ENCODE results near the gene BCAS4. TPM values are rescaled to one million over a fixed set of nuclear protein-coding genes. Genes with fewer than 3 reads are reported as not detected.
"Not testable (repeated sequence)": the region's sequence is repeated elsewhere in the genome, so short reads cannot be mapped to it uniquely, and the experiment has no call there.

BCAS4 gene
- total RNA-seq, 2 donors from 2014 or later, result 2.9 to 11.4 TPM

DNA sequence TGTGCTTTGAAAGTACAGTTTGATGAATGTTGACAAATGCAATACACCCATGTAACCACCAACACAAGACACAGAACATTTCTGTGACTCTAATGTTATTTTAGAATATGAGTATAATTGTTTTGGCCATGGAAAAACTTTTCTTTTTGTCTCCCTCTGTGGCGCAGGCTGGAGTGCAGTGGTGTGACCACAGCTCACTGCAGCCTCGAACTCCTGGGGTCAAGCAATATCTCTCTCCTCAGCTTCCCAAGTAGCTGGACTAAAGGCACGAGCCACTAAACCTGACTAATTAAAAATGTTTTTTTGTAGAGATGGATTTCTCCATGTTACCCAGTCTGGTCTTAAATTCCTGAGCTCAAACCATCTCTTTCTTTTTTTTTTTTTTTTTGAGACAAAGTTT is 20.3 kb upstream of the BCAS4 start:
- intact Hi-C loops (cut with DNase I), result no loop called here
- DNase-seq (ENCODE audit: low spot score), result no peak
- no peak for TF ChIP-seq POLR2AphosphoS5 (IDR thresholded peaks at IDR 0.05)

DNA sequence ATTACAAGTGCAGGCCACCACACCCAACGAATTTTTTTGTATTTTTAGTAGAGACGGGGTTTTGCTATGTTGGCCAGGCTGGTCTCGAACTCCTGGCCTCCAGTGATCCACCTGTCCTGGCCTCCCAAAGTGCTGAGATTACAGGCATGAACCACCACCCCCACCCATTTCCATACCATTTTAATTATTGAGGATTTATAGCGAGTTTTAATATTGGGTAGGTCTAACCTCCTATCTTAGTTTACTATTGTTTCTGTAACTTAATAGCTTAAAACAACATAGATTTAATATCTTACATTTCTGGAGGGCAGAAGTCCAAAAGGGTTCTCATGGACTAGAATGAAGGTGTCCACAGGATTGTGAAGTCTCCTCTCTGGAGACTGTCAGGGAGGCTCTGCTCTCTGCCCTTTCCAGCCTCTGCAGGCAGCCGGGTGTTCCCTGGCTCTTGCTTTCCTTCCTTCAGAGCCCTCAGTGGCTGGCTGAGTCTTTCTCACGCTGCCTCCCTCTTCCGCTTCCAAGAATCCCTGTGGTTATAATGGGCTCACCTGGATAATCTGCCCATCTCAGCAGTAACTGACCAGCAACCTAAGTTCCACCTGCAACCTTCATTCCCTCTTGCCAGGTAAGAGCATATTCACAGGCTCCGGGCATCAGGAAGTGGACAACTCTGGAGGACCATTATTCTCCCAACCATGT is 18.6 kb upstream of the BCAS4 start:
- 74% methylated on average over 8 of the region's 8 CpGs for WGBS
- H3K4me1 ChIP-seq (replicated peaks), result no peaks in the 10 kb centered on the region
- no peaks in the 10 kb centered on the region for H3K9me3 ChIP-seq
- no peak for TF ChIP-seq POLR2A (IDR thresholded peaks at IDR 0.05)
- no peak for TF ChIP-seq POLR2AphosphoS5 (IDR thresholded peaks at IDR 0.05)
- no peak for DNase-seq (ENCODE audit: low spot score)
- H3K27me3 ChIP-seq (replicated peaks; ENCODE audit: insufficient read depth), result no peaks in the 10 kb centered on the region
- H3K27ac ChIP-seq, result no peak overlapping the region
- H3K36me3 ChIP-seq, result no peaks in the 10 kb centered on the region
- no peak overlapping the region for H3K4me3 ChIP-seq
- intact Hi-C loops (cut with DNase I), result no loop called here

More for the DNA sequence above, 20.3 kb upstream of the BCAS4 start:
- no peaks in the 10 kb centered on the region for H3K27me3 ChIP-seq (replicated peaks; ENCODE audit: insufficient read depth)
- H3K4me3 ChIP-seq, result no peak overlapping the region
- no peak overlapping the region for H3K27ac ChIP-seq
- H3K36me3 ChIP-seq, result no peaks in the 10 kb centered on the region
- no peaks in the 10 kb centered on the region for H3K9me3 ChIP-seq
- WGBS, result 79% methylated on average over 3 of the region's 3 CpGs
- no peaks in the 10 kb centered on the region for H3K4me1 ChIP-seq (replicated peaks)

- TF ChIP-seq POLR2AphosphoS5 (IDR thresholded peaks at IDR 0.05), result no peak
- TF ChIP-seq CTCF (IDR thresholded peaks at IDR 0.05), result no peak
- TF ChIP-seq POLR2A (IDR thresholded peaks at IDR 0.05), result no peak
- intact Hi-C loops (cut with DNase I), result no loop called here
- Histone ChIP-seq H3K4me3 (no peak overlapping the region), H3K27me3 (replicated peaks; ENCODE audit: insufficient read depth) (no peaks in the 10 kb centered on the region), H3K27ac (no peak overlapping the region), H3K9me3 (no peaks in the 10 kb centered on the region), H3K36me3 (no peaks in the 10 kb centered on the region), H3K4me1 (replicated peaks) (no peaks in the 10 kb centered on the region)
- 38% methylated on average over 2 of the region's 2 CpGs for WGBS
- no peak for DNase-seq (ENCODE audit: low spot score)
Observed at GRCh38 chr20:50777373-50777772, 17.5 kb upstream of the BCAS4 start.

DNA sequence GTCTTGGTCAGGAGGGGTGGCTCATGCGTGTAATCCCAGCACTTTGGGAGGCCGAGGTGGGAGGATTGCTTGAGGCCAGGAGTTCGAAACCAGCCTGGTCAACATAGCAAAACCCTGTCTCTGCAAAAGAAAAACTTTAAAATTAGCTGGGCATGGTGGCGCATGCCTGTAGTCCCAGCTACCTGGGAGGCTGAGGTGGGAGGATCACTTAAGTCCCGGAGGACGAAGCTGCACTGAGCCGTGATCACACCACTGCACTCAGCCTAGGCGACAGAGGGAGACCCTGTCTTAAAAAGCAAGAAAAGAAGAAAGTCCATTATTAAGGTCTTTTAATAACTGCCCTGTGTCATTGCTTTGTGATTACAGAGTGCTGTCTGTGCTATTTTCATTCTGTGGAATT is 15.9 kb upstream of the BCAS4 start:
- intact Hi-C loops (cut with DNase I); H3K4me3 ChIP-seq; H3K27me3 ChIP-seq (replicated peaks; ENCODE audit: insufficient read depth); H3K4me1 ChIP-seq (replicated peaks); H3K36me3 ChIP-seq; DNase-seq (ENCODE audit: low spot score); H3K9me3 ChIP-seq; H3K27ac ChIP-seq: not testable (repeated sequence)
- WGBS, result 93% methylated on average over 8 of the region's 8 CpGs

DNA sequence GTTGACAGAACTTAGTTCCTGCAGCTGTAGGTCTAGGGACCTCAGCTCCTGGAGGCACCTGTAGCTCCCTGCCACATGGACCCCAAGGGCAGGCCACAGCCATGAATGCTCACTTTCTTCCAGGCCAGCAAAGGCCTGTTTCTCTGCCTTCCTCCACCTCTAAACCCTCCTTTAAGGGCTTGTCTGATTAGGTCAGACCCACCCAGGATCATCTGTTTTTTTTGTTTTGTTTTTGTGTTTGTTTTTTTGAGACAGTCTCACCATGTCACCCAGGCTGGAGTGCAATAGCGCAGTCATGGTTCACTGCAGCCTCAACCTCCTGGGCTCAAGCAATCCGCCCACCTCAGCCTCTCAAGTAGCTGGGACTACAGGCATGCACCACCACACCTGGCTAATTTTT is 11.5 kb upstream of the BCAS4 start:
- no peak for DNase-seq (ENCODE audit: low spot score)
- Histone ChIP-seq H3K9me3 (no peaks in the 10 kb centered on the region), H3K4me3 (no peak overlapping the region), H3K4me1 (replicated peaks) (no peaks in the 10 kb centered on the region), H3K27me3 (replicated peaks; ENCODE audit: insufficient read depth) (no peaks in the 10 kb centered on the region), H3K36me3 (no peaks in the 10 kb centered on the region), H3K27ac (no peak overlapping the region)
- intact Hi-C loops (cut with DNase I), result no loop called here
- TF ChIP-seq POLR2A (IDR thresholded peaks at IDR 0.05) (no peak), CTCF (IDR thresholded peaks at IDR 0.05) (no peak), POLR2AphosphoS5 (IDR thresholded peaks at IDR 0.05) (no peak)
- WGBS, result 91% methylated on average over 2 of the region's 2 CpGs

GRCh38 chr20:50783903-50784302 is 11.0 kb upstream of the BCAS4 start:
- H3K36me3 ChIP-seq, result no peaks in the 10 kb centered on the region
- no peak overlapping the region for H3K4me3 ChIP-seq
- H3K27me3 ChIP-seq (replicated peaks; ENCODE audit: insufficient read depth), result no peaks in the 10 kb centered on the region
- TF ChIP-seq POLR2AphosphoS5 (IDR thresholded peaks at IDR 0.05) (no peak), POLR2A (IDR thresholded peaks at IDR 0.05) (no peak), CTCF (IDR thresholded peaks at IDR 0.05) (no peak)
- H3K27ac ChIP-seq, result no peak overlapping the region
- H3K9me3 ChIP-seq, result no peaks in the 10 kb centered on the region
- H3K4me1 ChIP-seq (replicated peaks), result no peaks in the 10 kb centered on the region
- intact Hi-C loops (cut with DNase I), result no loop called here
- no peak for DNase-seq (ENCODE audit: low spot score)
- WGBS, result 93% methylated on average over 6 of the region's 6 CpGs

Data from prostate gland (tissue), 2 donors.